NCI-H146 treated with DMSO at 0.1 percent for 48 hours (cell line): ENCODE results near the gene OPRL1.
A peak's percentile ranks its signal among the peaks of the same experiment; 100 is the strongest.

Source experiments
- DNase-seq: peaks from one replicate; lab custom pipeline; 2025; ENCODE audit not compliant: unreplicated experiment; lab: John Stamatoyannopoulos, UW

OPRL1 gene

GRCh38 chr20:64055893-64056638, 23.8 kb upstream of the OPRL1 start:
- DNase-seq = no peak

DNA sequence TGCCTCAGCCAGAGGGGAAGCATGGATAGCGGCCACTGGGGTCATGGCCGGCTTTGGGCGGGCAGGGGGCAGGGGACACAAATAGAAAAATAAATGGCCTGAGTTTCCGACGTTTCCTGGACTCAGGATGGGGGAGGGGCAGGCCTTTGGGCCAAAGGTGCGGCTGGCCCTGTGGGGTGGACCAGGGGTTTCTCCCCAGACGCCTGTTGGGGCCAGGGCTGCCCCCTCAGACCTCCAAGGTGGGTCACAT, 23.3 kb upstream of the OPRL1 start:
- DNase-seq = no peak

GRCh38 chr20:64056889-64057627, 22.8 kb upstream of the OPRL1 start:
- DNase-seq = no peak

- peak; percentile 50 for DNase-seq
These were observed 22.0 kb upstream of the OPRL1 start for GRCh38 chr20:64057628-64058498.

- no peak for DNase-seq
These were observed 21.3 kb upstream of the OPRL1 start for GRCh38 chr20:64058536-64058935.

DNA sequence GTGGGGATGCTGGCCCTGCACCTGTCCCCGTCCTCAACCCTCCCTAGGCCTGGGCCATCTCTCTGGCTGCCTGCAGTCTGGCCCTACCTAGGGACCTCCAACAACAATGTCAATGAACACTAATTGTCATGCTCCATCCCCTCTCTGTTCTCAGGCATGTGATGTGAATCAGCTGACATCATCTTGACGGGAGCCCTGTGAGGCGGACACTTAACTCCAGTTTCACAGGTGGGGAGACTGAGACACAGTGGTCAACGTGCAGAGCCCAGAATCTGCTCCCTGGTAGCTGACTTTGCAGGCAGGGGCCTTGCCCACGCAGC, 17.6 kb upstream of the OPRL1 start:
- DNase-seq = no peak

GRCh38 chr20:64062596-64063388, 17.1 kb upstream of the OPRL1 start, which contains the start of gene TCEA2:
TCEA2 (plus strand) TSS chr20:64063198; CDS start chr20:64063313, 115 bp downstream.
- peak; percentile 88 for DNase-seq

- DNase-seq = no peak
These were observed 16.3 kb upstream of the OPRL1 start for GRCh38 chr20:64063389-64064144.

DNA sequence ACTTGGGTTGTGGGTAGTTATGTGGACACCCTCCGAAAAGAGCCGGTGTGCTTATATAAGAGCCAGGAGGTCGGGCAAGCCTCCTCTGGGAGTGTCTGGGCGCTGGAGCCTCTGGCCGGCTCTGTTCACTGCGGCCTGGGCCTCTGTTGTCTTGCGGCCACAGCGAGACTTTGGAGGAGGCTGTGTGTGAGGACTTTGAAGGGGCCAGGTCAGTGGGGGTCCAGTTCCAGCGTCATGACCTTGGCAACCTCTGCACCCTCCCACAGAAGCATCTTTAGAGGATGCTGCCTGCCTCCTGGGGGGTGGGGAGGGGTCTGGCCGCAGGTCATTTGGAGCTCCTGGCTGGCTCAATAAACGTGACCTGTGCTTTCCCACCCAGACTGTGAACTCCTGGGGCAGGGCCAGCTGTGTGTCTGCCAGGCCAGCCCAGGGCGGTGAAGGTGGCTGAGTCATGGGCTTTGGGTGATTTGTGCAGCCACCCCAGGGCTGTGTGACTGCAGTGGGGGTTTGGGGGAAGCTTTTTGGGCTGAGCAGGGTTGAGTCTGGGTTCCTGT, 15.7 kb upstream of the OPRL1 start:
- DNase-seq = no peak

GRCh38 chr20:64065062-64065973, 14.6 kb upstream of the OPRL1 start:
- peak; percentile 19 for DNase-seq

DNA sequence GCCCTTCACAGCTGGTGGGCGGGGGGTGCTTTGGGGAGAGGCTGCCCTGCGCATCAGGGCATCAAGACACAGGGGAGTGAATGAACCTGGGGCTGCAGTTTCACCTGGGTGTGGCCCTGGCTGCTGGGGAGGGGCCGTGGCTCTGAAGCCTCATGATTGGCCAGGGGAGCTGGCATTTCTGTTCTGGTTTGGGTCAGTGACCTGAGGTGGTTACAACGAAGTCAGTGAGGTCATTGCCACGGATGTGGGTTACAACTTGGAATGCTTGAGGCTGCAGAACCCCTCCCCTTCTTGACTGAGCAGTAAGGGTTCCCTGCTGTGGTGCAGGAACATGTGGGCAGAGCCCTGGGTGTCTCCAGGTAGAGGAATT, 13.9 kb upstream of the OPRL1 start:
- no peak for DNase-seq

GRCh38 chr20:64067005-64067632, 12.8 kb upstream of the OPRL1 start:
- no peak for DNase-seq

DNA sequence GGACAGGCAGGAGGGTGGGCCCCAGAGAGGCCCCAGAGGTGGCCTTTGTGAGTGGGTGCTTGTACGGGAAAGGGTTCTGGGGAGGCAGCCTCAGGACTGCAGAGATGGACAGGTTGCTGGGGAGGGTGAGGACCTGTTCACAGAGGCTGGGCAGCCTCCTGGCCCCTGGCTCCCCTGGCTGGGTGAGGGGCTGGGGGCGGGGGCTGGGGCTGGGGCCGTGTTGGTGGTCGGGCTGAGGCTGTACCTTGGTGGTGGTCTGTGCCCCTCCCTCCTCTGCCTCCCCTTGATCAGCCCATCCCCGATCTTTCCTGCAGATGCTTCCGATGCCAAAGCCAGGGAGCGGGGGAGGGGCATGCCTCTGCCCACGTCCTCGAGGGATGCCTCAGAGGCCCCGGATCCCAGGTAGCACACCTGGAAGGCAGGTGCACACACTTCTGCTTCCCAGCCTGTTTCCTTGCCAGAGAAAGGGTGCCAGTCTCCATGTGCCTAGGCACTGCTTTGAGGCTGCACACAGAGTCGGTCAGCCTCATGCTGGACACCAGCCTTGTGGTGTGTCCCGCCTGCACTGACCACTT, 12.1 kb upstream of the OPRL1 start:
- no peak for DNase-seq

DNA sequence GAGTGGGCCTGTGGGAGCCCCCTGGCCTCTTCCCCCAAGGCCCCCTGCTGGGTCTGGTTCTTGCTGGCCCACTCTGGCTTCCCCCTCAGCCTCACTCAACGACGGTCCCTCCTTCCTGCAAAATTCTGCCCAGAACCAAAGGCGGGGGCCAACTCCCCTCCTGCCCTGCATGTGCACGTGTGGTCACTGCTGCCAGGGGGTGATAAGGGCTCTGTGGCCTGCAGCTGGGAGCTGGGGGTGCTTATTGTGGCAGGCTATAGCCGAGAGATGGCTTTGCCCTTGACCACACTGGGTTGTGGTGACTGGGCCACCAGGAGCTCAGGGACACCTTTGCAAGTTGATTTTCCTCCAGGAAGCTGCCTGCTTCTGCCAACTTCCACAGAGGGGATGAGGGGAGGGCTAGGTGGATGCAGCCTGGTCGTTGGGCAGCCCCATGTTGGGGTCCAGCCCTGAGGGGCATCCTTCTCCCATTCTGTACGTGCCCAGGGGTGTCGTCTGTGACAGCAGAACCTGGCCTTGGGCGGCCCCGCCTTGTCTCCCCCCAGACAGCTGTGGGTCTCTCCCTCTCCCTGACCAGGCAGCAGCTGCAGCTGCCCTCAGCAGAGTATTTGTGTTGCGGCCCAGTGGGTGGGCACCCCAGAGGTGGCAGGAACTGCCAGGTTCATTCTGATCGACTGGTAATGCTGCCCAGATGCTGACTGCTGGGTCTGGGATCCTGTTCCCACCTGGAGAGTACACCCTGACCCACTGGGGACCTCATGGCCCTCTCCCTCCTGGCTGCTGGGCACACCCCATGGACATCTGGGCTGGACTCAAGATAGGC, 11.3 kb upstream of the OPRL1 start:
- no peak for DNase-seq

- no peak for DNase-seq
These were observed 10.7 kb upstream of the OPRL1 start for GRCh38 chr20:64069209-64069613.

DNA sequence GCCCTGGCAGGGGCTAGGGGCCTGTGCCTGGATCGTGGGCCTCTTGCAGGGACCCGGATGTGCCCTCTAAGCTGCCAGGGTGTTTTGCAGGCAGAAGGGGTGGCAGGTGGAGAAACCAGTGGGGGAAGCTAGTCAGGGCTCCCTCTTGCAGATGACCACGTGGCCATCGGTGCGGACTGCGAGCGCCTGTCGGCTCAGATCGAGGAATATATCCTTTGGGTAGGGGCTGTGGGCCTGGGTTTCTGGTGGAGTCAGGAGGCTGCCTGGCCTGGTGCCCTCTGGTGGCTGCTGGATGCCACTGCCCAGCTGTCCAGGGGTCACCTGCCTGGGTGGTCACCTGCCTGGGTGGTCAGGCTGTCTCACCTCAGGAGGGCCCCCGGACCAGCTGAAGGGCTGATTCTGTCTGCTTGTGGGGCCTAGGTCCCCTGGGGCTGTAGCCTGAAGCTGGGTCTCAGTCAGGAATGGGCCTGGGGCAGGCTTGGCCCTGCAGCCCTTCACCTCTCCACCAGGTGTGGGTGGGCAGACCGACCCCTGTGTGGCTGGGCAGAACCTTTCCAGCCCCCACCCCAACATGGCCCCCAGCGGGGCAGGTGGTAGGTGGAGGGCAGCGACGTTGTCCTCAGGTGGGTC, 10.2 kb upstream of the OPRL1 start:
- DNase-seq = no peak
